ENCODE measurements around the gene SFT2D1. TPM values are rescaled to one million over a fixed set of nuclear protein-coding genes. Genes with fewer than 3 reads are reported as not detected.

SFT2D1 gene
- total RNA-seq, 3 donors from 2014 or later (not counting 1 experiment from before 2014, with no cell fraction given), result 32.8 to 44.7 (median 33.5) TPM

GRCh38 chr6:166308033-166308768 lies 34.1 kb downstream of the SFT2D1 start, which contains the start of gene PRR18:
TSS of gene PRR18 (minus strand) at chr6:166308392. CDS start at chr6:166308142, 250 bp downstream.
- H3K27me3 Mint-ChIP-seq (ENCODE audit: low read depth in 2 of 2), result peaks cover 38 to 50% of the 10 kb centered on the region in 2 donors
- H3K27me3 ChIP-seq (ENCODE audit: control insufficient read depth, insufficient read depth, low read length), result peaks cover 20% of the 10 kb centered on the region
- no peaks in the 10 kb centered on the region for H3K9me3 Mint-ChIP-seq
- no peak within 1 kb of the TSS for H3K27ac Mint-ChIP-seq
- DNase-seq (no peak), ATAC-seq (peak in 1 of 3 donors; percentile 46)
- no peak within 1 kb of the TSS for H3K27ac ChIP-seq (ENCODE audit: low read length)
- WGBS (ENCODE audit: insufficient coverage), result 3% methylated on average over 74 of the region's 74 CpGs
- peak within 1 kb of the TSS; percentile 65 for H3K4me3 Mint-ChIP-seq
- H3K36me3 ChIP-seq (ENCODE audit: control insufficient read depth, insufficient read depth, low read length), result no peaks in the 10 kb centered on the region
- no peaks in the 10 kb centered on the region for H3K36me3 Mint-ChIP-seq
- H3K4me3 ChIP-seq (ENCODE audit: low read length), result no peak within 1 kb of the TSS
- H3K4me1 ChIP-seq (ENCODE audit: control insufficient read depth, insufficient read depth, low read length), result peaks cover 13% of the 10 kb centered on the region
- TF ChIP-seq CTCF (IDR thresholded peaks at IDR 0.05), result no peak
- intact Hi-C loops (cut with micrococcal nuclease), result no loop called here
- no peaks in the 10 kb centered on the region for H3K9me3 ChIP-seq (ENCODE audit: control insufficient read depth, insufficient read depth, low read length)
- peaks cover 0 to 4% of the 10 kb centered on the region in 2 donors for H3K4me1 Mint-ChIP-seq

- Histone ChIP-seq H3K27me3 (ENCODE audit: control insufficient read depth, insufficient read depth, low read length) (peaks cover 20% of the 10 kb centered on the region), H3K9me3 (ENCODE audit: control insufficient read depth, insufficient read depth, low read length) (no peaks in the 10 kb centered on the region), H3K27ac (ENCODE audit: low read length) (no peak overlapping the region), H3K4me1 (ENCODE audit: control insufficient read depth, insufficient read depth, low read length) (peaks cover 13% of the 10 kb centered on the region), H3K4me3 (ENCODE audit: low read length) (no peak overlapping the region), H3K36me3 (ENCODE audit: control insufficient read depth, insufficient read depth, low read length) (no peaks in the 10 kb centered on the region)
- intact Hi-C loops (cut with micrococcal nuclease), result no loop called here
- peak in 2 of 3 donors; percentile 52 to 53 for ATAC-seq
- 3% methylated on average over 115 of the region's 115 CpGs for WGBS (ENCODE audit: insufficient coverage)
- Mint-ChIP-seq H3K27ac (no peak overlapping the region), H3K27me3 (ENCODE audit: low read depth in 2 of 2) (peaks cover 43 to 56% of the 10 kb centered on the region in 2 donors), H3K36me3 (no peaks in the 10 kb centered on the region), H3K4me3 (peak overlapping the region; percentile 65), H3K9me3 (no peaks in the 10 kb centered on the region), H3K4me1 (peaks cover 0 to 4% of the 10 kb centered on the region in 2 donors)
- TF ChIP-seq CTCF (IDR thresholded peaks at IDR 0.05), result no peak
- peak in 1 of 2 donors; percentile 36 for DNase-seq
These were observed 35.0 kb downstream of the SFT2D1 start for GRCh38 chr6:166307082-166308032.

GRCh38 chr6:166306378-166307081 lies 35.8 kb downstream of the SFT2D1 start:
- Histone ChIP-seq H3K9me3 (ENCODE audit: control insufficient read depth, insufficient read depth, low read length) (no peaks in the 10 kb centered on the region), H3K27ac (ENCODE audit: low read length) (no peak overlapping the region), H3K27me3 (ENCODE audit: control insufficient read depth, insufficient read depth, low read length) (peaks cover 20% of the 10 kb centered on the region), H3K36me3 (ENCODE audit: control insufficient read depth, insufficient read depth, low read length) (no peaks in the 10 kb centered on the region), H3K4me3 (ENCODE audit: low read length) (no peak overlapping the region), H3K4me1 (ENCODE audit: control insufficient read depth, insufficient read depth, low read length) (peaks cover 13% of the 10 kb centered on the region)
- no peak for TF ChIP-seq CTCF (IDR thresholded peaks at IDR 0.05)
- DNase-seq (no peak), ATAC-seq (no peak)
- 64% methylated on average over 34 of the region's 34 CpGs for WGBS (ENCODE audit: insufficient coverage)
- peak overlapping the region; percentile 65 for H3K4me3 Mint-ChIP-seq
- no peaks in the 10 kb centered on the region for H3K9me3 Mint-ChIP-seq
- H3K27me3 Mint-ChIP-seq (ENCODE audit: low read depth in 2 of 2), result peaks cover 46 to 62% of the 10 kb centered on the region in 2 donors
- intact Hi-C loops (cut with micrococcal nuclease), result no loop called here
- H3K36me3 Mint-ChIP-seq, result no peaks in the 10 kb centered on the region
- no peak overlapping the region for H3K27ac Mint-ChIP-seq
- H3K4me1 Mint-ChIP-seq, result peaks cover 0 to 4% of the 10 kb centered on the region in 2 donors
